Caki2 (cell line): ENCODE results near the gene PODNL1. TPM values are rescaled to one million over a fixed set of nuclear protein-coding genes. Genes with fewer than 3 reads are reported as not detected.
A peak's percentile ranks its signal among the peaks of the same experiment; 100 is the strongest.

ENCODE experiments used
- DNase-seq: peaks from one replicate; pipeline ENCODE4 v3.0.0-alpha.2; 2015; ENCODE audit warnings: low read depth
- in situ Hi-C: cut with HindIII; loops from 2 replicates; pipeline ENCODE4 v1.10.0; 2016; ENCODE audit warnings: low sequenced_read_pairs, low pct_unique_long_range_greater_than_20kb, mixed read lengths
- total RNA-seq: library from RNA; depleted of rRNA; stranded (reverse); fragments of >200 nt; shearing (Covaris generic); gene quantifications from 2 replicates; pipeline ENCODE4 v1.2.3, GENCODE V29; 2014; ENCODE audit warnings: low replicate concordance

Gene PODNL1
- total RNA-seq, 1 experiment from 2014 or later, result not detected

DNA sequence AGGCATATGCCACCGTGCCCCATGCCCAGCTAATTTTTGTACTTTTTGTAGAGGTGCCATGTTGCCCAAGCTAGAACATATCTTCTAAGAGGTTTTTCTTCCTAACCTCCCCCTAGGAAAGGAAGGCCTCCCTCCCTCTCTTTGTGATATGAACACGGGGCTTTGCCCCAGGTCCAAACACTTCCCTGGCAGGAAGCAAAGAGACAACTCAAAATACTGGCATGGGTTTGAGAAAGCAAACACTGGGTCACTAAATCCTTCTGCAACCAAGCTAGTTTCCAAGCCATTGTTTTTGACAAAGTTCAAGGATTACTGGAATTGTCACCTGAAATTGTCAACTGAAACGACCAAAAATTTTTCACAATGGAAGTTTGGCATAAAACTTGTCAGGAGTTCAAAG is 23.4 kb downstream of the PODNL1 start:
- DNase-seq, result no peak

DNA sequence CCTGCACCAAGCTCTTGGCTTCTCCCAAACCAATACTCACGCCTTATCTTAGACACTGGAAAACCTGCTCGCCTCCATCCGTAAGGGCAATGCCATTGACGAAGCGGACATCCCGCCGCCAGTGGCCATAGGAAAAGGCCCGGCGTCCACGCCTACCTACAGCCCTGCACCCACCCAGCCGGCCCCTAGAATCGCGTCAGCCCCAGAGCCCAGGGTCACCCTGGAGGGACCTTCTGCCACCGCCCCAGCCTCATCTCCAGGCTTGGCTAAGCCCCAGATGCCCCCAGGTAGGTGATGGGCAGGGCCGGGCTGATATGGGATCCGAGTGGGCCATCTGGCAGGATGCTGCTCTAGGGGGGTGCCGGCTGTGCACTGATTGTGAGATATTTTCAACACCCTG is 24.9 kb downstream of the PODNL1 start:
- DNase-seq, result no peak
- in situ Hi-C loops, result loop anchor here (25.0 kb wide), 1 partner anchor 174 kb away; the partner anchor contains the start of genes C19orf67 and SAMD1

More for the DNA sequence above, 23.4 kb downstream of the PODNL1 start:
- in situ Hi-C loops, result loop anchor here (25.0 kb wide), 1 partner anchor 173 kb away; the partner anchor contains the start of genes C19orf67 and SAMD1

DNA sequence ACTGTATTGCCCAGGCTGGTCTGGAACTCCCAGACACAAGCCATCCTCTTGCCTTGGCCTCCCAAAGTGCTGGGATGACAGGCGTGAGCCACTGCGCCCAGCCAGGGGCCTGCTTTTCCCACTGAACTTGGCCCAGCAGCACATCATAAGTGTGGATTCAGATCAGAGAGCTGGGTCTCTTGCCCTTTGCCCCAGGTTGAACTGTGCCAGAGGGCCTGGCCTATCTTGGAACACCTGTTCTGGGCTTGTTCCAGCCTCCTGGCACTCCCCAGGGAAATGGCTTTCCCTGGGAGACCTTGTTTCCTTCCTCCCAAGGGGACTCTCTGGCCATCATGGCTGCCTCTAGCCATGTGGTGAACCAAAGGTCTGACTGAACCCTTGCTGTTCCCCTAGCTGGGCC is 28.8 kb downstream of the PODNL1 start:
- no peak for DNase-seq
- in situ Hi-C loops, result loop anchor here (25.0 kb wide), 1 partner anchor 178 kb away; the partner anchor contains the start of genes C19orf67 and SAMD1

DNA sequence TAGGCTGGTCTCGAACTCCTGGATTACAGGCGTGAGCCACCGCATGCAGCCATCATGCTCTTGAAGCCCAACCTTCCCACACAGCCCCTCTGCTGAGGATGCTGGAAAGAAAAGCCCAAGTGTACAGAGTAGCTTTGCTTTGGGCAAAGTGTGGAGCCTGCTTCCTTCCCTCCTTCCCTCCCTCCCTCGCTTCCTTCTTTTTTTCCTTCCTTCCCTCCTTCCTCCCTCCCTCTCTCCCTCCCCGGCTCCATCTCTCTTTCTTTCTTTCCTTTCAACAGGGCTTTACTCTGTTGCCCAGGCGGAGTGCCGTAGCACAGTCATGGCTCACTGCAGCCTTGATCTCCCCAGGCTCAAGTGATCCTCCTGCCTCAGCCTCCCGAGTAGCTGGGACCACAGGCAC is 29.5 kb downstream of the PODNL1 start:
- in situ Hi-C loops, result loop anchor here (25.0 kb wide), 1 partner anchor 179 kb away; the partner anchor contains the start of genes C19orf67 and SAMD1
- no peak for DNase-seq

DNA sequence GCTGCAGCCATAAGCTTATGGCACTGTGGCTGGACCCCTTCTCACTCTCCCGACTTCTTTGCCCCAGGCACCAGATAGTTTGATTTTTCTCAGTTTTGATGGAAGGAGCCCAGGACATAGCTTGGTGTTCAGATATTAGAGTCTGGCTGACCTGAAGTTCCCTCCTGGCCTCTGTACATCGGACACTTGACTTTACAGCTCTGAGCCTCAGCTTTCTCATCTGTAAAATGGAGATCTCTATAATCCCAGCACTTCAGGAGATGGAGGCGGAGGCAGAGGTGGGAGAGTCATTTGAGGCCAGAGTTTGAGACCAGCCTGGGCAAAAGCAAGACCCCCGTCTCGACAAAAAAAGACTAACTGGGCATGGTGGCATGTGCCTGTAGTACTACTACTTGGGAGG is 31.3 kb downstream of the PODNL1 start:
- DNase-seq, result no peak
- in situ Hi-C loops, result loop anchor here (25.0 kb wide), 1 partner anchor 180 kb away; the partner anchor contains the start of genes C19orf67 and SAMD1

DNA sequence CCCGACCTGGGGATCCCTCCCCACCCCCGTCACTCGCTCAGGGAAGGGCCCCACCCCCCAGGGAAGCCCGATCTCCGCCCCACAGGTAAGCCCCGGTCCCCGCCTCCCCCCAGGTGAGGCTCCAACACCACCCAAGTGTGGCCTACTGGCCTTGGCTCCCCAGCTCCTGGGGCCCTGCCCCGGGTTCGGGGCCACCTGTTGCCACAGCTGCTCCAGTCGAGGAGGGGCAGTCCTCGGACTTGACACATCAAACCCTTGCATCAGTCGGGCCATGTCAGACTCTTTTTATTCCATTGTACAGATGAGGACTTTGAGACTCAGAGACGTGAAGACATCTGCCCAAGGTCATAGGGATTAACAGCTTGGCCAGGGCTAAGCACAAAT is 31.7 kb downstream of the PODNL1 start:
- in situ Hi-C loops, result loop anchor here (25.0 kb wide), 1 partner anchor 181 kb away; the partner anchor contains the start of genes C19orf67 and SAMD1
- no peak for DNase-seq

DNA sequence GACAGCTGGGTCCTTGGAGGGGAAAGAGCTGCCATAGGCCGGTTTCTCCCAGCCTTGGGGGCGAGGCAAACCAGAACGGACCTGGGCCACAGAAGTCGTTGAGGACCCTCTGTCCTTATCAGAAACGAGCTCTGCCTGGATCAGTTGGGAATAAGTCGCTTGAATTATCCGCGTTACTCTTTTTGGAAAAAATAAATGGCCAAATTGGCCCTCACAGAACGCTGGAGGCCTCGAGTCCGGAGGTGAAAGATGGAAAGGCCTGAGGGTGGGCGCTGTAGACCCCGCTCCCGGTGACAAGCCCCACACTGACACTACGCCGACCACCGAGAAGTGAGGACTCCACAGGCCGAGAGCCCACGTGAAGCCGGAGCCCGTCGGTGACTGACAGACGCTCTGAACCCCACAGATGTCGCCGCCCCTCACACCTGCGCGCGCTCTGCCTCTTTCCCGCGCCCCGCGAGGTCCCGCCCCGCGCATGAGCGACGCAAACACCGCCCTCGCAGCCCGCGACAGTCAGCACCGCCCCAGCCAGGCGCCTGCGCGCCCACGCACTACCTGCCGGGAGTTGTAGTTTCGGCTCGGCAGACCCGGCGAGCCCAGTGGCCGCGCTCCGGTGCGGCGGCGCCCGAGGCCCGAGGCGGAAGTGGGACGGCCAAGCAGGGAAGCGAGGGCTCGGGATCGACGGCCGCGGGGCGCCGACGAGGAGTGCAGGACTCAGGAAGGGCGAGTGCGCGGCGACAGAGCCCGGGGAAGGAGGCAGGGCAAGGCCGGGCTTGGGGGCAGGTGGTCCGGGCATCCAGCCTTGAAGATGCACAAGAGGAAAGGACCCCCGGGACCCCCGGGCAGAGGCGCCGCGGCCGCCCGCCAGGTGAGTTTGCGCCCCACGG is 32.3 kb downstream of the PODNL1 start, which contains the start of the genes BRME1 and CC2D1A:
Gene BRME1, minus strand, starts transcription at position 484 of the 887 bp plus-strand sequence. CDS start 1,225 bp downstream, outside the sequence.
Gene CC2D1A, plus strand, starts transcription at position 568 of the 887 bp plus-strand sequence. Its CDS starts 241 bp downstream, at position 809.
- in situ Hi-C loops, result loop anchor here (25.0 kb wide), 1 partner anchor 181 kb away; the partner anchor contains the start of genes C19orf67 and SAMD1
- DNase-seq, result peak; percentile 84

DNA sequence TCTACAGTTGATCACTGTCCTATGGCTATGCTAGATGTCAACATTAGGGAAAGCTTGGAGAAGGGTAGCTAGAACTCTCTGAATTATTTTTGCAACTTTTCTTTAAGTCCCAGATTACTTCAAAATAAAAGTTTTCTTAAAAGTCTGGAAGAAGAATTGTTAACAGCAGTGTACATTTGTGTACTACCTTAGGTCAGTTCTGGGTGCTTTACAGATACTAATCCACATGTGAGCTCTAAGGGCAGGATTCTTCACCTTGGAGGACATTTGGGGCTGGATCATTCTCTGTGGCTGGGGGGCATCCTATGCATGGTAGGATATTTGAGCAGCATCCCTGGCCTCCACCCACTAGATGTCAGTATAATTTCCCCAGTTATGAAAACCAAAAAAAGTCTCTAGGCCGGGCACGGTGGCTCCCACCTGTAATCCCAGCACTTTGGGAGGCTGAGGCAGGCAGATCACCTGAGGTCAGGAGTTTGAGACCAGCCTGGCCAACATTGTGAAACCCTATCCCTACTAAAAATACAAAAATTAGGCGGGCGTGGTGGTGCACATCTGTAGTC is 35.1 kb downstream of the PODNL1 start:
- no peak for DNase-seq
- in situ Hi-C loops, result loop anchor here (25.0 kb wide), 1 partner anchor 184 kb away; the partner anchor contains the start of genes C19orf67 and SAMD1

DNA sequence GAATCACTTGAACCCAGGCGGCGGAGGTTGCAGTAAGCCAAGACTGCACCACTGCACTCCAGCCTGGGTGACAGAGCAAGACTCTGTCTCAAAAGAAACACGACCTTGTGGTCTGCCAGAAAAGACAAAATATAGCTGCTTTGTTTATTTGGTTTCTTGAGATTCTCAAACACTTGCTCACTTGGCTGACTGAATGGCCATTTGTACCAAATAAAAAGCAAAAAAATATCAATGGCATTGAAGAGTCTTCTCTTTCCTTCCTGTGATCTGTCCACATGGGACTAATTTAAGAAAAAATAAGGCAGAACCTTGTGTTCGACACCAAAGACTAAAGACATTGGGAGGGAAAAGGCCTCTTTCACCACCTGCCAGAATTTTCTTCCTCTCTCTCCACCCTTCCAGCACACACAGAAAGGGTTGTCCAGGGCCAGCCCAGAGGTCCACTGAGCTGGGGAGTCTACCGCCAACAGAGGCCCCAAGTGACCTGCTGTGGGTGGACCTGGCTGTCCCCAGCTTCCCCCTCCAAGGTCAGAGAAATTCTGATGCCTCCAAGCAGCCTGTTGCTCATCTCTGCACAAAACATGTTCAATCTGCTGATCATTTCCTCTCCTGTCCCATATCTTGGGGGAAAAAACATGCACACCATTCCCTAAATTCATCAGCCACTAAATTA is 38.2 kb downstream of the PODNL1 start:
- DNase-seq, result no peak

DNA sequence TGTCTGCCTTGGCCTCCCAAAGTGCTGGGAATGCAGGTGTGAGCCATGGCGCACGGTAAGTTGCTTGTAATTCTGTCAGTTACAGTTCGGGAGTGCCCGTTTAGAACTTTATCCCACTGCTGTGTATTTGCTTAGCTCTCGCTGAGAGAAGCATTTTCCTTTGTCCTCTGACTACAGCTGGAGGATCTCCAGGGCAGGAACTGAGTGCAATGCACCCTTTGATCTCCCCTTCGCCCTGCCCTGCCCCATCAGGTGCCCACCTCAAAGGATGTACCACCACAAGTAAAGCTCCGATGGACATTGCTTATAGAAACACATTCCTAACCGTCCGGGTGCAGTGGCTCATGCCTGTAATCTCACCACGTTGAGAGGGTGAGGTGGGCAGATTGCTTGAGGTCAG is 38.8 kb downstream of the PODNL1 start:
- no peak for DNase-seq
- in situ Hi-C loops, result no loop called here

More for the DNA sequence above, 38.2 kb downstream of the PODNL1 start:
- in situ Hi-C loops, result loop anchor here (25.0 kb wide), 1 partner anchor 187 kb away; the partner anchor contains the start of genes C19orf67 and SAMD1

DNA sequence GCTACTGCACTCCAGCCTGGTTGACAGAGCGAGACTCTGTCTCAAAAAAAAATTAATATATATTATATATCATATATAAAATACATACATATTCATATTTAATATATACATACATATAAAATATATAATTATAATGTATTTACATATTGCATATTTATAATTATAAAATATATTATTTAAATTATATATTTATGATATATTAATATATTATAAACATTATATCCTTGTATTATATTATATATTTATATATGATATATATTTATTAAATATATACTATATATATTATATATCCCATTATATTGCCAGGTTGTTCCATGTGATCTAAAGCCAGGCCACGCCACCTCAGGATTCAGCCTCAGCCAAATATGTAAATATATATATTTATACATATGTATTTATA is 42.0 kb downstream of the PODNL1 start:
- DNase-seq, result no peak
- in situ Hi-C loops, result no loop called here

DNA sequence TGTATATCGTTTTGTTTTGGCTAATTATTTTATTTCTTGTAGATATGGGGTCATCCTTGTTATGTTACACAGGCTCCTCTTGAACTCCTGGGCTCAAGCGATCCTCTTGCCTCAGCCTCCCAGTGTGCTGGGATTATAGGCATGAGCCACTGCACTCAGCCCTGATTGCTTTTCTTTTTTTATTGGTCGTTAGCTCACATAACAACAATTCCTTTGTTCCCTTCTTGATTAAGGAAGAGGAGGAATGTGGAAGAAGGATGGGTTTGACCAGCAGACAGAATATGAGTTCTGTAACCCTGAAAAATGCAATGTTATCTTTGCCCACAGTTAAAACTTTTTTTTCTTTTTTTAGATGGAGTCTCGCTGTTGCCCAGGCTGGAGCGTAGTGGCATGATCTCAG is 43.7 kb downstream of the PODNL1 start:
- in situ Hi-C loops, result no loop called here
- no peak for DNase-seq

DNA sequence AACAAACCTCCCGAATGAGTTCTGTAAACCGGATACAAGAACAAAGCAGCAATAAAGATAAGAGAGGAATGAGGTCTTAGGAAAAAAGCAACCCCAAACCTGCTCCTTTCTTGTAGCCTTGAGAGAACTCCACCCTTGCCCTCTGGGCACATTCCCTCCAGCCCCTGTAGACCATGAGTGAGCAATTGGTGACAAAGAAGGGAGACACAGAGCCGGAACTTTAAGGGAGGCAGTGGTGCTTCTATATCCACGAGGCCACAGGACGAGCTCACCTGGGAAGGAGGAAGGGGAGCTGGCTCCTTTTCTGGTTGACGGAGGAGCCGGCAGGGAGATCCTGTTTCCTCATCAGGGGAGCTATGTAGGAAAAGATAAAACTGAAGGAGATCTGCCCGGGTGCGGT is 45.3 kb downstream of the PODNL1 start:
- in situ Hi-C loops, result no loop called here
- DNase-seq, result no peak

DNA sequence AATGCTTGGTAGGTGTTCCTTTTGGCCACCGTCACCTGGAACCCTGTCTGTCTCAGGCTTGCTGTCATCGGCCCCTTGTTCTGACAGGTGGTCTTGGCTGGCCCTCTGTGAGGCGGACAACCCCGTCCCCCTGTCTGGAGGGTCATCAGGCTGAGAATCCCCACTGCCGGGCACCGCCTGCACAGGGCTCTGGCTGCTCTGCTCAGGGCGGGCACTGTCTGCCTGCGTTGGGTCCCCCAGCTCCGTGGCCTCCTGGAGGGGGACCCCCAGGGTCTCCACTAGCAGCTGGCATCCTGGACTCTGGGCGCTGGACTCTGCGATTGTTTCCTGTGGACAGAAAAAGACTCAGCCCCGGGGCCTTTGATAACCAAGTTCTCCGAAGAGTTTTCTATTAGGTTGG is 48.1 kb downstream of the PODNL1 start:
- in situ Hi-C loops, result no loop called here
- DNase-seq, result no peak

DNA sequence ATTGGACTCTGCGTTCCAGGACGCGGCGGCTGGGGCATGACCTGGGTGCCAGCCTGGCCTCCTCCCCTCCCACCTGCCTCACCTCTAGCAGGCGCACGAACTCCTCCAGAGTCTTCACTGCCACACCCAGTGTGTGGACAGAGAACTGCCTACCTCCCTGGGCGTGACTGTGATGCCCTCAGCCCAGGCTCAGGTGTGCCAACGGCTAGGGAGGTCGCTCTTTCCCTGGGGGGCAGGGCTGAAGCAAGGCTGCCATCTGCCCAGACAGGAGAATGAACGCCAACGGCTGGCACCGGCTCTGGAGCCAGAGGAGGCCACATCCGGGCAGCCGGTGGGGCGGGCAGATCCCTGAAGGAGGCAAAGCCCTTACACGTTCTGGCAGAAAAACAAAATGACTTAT is 49.9 kb downstream of the PODNL1 start:
- in situ Hi-C loops, result no loop called here
- DNase-seq, result no peak

DNA sequence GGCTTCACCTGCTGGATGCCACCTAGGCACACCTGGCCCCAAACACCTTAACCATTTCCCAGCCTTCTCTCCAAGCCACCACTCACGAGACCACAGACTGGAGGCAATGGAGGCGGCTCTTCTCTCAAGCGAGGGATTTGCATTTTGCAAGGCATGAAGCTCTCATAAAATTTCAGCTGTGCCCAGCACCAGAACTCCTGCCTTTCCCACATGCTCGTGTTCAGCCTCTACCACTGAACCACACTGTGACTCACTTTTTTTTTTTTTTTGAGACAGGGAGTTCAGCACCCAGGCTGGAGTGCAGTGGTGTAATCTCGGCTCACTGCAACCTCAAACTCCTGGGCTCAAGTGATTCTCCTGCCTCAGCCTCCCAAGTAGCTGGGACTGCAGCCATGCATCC is 50.7 kb downstream of the PODNL1 start:
- no peak for DNase-seq

DNA sequence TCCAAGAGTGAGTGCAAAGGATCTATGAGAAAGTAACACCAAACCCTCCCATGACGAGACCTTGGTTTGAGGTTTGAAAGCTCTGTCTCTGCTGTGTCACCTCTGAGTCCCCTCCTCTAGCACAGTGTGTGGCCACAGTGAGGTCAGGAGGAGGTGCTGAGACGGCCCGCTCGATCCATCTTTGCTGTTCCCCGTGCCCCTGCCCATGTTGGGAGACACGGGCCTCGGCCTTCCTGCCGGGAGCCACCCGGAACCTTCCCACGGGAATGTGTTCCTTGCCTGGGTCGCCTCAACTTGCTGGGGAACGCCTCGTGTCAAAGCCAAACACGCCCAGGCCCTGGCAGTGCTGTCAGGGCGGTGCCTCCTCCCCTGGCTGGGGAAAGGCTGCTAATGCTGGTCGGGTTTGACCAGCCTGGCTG is 51.2 kb downstream of the PODNL1 start:
- in situ Hi-C loops, result no loop called here
- no peak for DNase-seq

More for the DNA sequence above, 50.7 kb downstream of the PODNL1 start:
- in situ Hi-C loops, result no loop called here

DNA sequence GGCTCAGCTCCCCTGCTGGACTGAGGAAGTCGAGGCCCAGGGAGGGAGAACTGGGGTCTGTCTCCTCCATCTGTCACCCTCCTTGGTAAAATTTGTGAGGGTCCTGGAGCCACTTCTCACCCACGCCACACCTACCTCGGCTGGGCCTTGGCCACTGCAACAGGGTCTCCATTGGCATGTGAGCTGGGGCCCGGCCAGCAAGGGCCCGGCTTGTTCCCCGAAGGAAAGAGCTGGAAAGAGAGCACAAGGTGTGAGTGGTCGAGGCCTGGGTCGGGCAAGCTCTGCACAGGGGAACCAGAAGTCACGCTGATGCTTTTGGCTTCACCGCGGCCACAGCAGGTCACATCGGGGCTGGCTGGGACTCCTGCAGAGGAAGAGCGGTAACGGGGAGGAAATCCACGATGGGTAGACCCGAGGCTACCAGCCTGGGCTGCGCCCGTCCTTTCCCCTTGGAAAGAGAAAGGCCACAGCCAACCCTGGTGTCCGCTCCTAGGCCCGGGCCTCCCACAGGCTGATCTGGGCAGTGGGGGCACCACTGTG is 52.3 kb downstream of the PODNL1 start:
- in situ Hi-C loops, result no loop called here
- no peak for DNase-seq
